Adrenal gland (tissue), 12 donors: Measurements from ENCODE around the gene TBC1D3B. TPM values are rescaled to one million over a fixed set of nuclear protein-coding genes. Genes with fewer than 3 reads are reported as not detected.
"Not testable (repeated sequence)": the region's sequence is repeated elsewhere in the genome, so short reads cannot be mapped to it uniquely, and the experiment has no call there.

Source experiments
- DNase-seq, 7 donors: peaks; one replicate each; pipeline ENCODE4 v3.0.0-alpha.2; 2019 to 2020
- H3K27ac ChIP-seq, 5 donors: fragments of 200-600 bp; sonication (generic) in 4 of 5; 1 replicate in 3 of 5; 2 replicates in 2 of 5; pipeline versions ENCODE4 v1.5.1 to v1.8.0; 2016 to 2020; ENCODE audit warnings: mild to moderate bottlenecking in 1 of 5
- H3K27me3 ChIP-seq: fragments of 200-600 bp; 2 replicates; pipeline ENCODE4 v1.8.0; 2021
- H3K36me3 ChIP-seq, 2 donors: fragments of 200-600 bp; replicated peaks in 1 of 2; 1 replicate in 1 of 2; 2 replicates in 1 of 2; pipeline versions ENCODE4 v1.5.1 to v1.8.0; 2018 to 2022
- H3K4me1 ChIP-seq, 2 donors: fragments of 200-600 bp; replicated peaks in 1 of 2; 1 replicate in 1 of 2; 2 replicates in 1 of 2; pipeline versions ENCODE4 v1.5.1 to v1.8.0; 2018 to 2021
- H3K4me3 ChIP-seq, 4 donors: fragments of 200-600 bp; sonication (generic) in 3 of 4; one replicate each; pipeline ENCODE4 v1.5.1; 2016 to 2018
- H3K9me3 ChIP-seq, 3 donors: fragments of 200-600 bp; sonication (generic) in 1 of 3; replicated peaks in 1 of 3; 1 replicate in 2 of 3; 2 replicates in 1 of 3; pipeline versions ENCODE4 v1.5.1 to v1.8.0; 2016 to 2021
- POLR2A ChIP-seq, 2 donors: fragments of 450-650 bp; IDR thresholded peaks; one replicate each; pipeline ENCODE4 v1.6.1; 2017; ENCODE audit warnings: antibody characterized with exemption in 2 of 2, mild to moderate bottlenecking in 2 of 2, moderate library complexity in 1 of 2
- WGBS, 4 donors: extraction: QIAGEN DNeasy Blood & Tissue Kit in 2 of 4; methylation state at CpG; one replicate each; pipeline versions ENCODE4 v1.1.5 to v1.1.7; 2013 to 2017; 5-methylcytosine and 5-hydroxymethylcytosine counted together
- intact Hi-C, 2 donors: fragments of 100-400 bp; cut with DNase I; formaldehyde crosslinking; loops; one replicate each; pipeline versions ENCODE4 v1.14.1 to v1.15.0; 2022 to 2023
- polyA plus RNA-seq, 3 donors: library from polyadenylated mRNA; stranded (reverse); fragments of 200-250 nt in 2 of 3; fragments of 350-450 nt in 1 of 3; fragmentation: Illumina TruSeq in 1 of 3; extraction: RNeasy Lipid Tissue Mini Kit (QIAGEN cat#74804) in 1 of 3; gene quantifications; one replicate each; pipeline ENCODE4 v1.2.3, GENCODE V29; 2013 to 2014
- total RNA-seq, 9 donors: library from RNA; depleted of rRNA in 4 of 9; stranded (reverse); fragments of >200 nt in 4 of 9; fragments of 120-200 nt in 1 of 9; fragmentation: NEBNext Ultra II Directional in 1 of 9; extraction: Animal tissue kit (Norgen Biotek cat#: 25700) in 1 of 9; gene quantifications; one replicate each; pipeline versions ENCODE4 v1.1.0 to v1.2.4, GENCODE V29; 2013 to 2023
- TF ChIP-seq, protein P1 (sequence below), 6 experiments: fragments of 450-650 bp in 4 of 6; fragments of 200-600 bp in 2 of 6; sonication (generic) in 1 of 6; IDR thresholded peaks; 1 replicate in 5 of 6; 2 replicates in 1 of 6; pipeline versions ENCODE4 v1.5.1 to v1.8.0; 2016 to 2021; ENCODE audit warnings: antibody characterized with exemption in 6 of 6, mild to moderate bottlenecking in 2 of 6, moderate library complexity in 1 of 6
- donor health status: healthy with polysubstance abuse.
- donor health status: Bipolar disorder and iron deficiency.
- donor health status: DM: yes; HTN: yes; CAD: no.
- donor health status: DM: no; HTN: no; CAD: no.
- donor health status: DM: no; HTN: no; CAD: no.
- donor health status: DM: yes; HTN: yes; CAD: no.

TBC1D3B gene
- total and polyA plus RNA-seq, 12 donors, result 0.39 to 12.9 (median 6.9) TPM; not detected in 3

DNA sequence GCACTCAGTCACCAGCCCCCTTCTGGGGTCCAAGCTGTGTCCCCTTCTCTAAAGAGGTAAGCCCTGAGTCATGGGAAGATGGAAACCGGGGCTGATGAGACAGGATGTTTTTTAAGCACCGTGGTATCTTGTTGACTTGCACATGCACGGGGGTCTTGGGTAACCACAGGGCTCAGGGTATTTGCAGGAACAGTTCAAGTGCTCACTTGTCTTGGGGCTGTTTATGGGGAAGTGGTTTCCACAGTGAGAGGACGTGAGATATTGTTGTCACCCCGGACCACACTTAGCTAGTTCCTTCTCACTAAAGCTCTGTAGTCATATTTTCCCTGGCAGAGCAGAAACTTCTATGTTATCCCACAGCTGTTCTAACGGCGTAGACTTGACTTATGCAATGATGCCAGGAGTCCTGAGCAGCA lies 12.5 kb upstream of the TBC1D3B start:
- WGBS, 4 donors, result 49 to 52% (median 50%) methylated on average over 4 to 7 of the region's 7 CpGs
- Histone ChIP-seq H3K4me3 (no peak overlapping the region), H3K27ac (peak overlapping the region in 2 of 5 donors; percentile 1 to 71), H3K36me3 (no peaks in the 10 kb centered on the region), H3K4me1 (peaks cover 0 to 6% of the 10 kb centered on the region in 2 donors), H3K27me3 (no peaks in the 10 kb centered on the region), H3K9me3 (no peaks in the 10 kb centered on the region)
- peak in 6 of 7 donors; percentile 49 to 68 (median 63) for DNase-seq
- intact Hi-C loops, result loop anchor here in 1 of 2 donors (10.0 kb wide), 1 partner anchor 74 kb away; no protein-coding TSS in a partner anchor
- no peak for TF ChIP-seq POLR2A (IDR thresholded peaks at IDR 0.05)
- TF ChIP-seq, protein P1, sequence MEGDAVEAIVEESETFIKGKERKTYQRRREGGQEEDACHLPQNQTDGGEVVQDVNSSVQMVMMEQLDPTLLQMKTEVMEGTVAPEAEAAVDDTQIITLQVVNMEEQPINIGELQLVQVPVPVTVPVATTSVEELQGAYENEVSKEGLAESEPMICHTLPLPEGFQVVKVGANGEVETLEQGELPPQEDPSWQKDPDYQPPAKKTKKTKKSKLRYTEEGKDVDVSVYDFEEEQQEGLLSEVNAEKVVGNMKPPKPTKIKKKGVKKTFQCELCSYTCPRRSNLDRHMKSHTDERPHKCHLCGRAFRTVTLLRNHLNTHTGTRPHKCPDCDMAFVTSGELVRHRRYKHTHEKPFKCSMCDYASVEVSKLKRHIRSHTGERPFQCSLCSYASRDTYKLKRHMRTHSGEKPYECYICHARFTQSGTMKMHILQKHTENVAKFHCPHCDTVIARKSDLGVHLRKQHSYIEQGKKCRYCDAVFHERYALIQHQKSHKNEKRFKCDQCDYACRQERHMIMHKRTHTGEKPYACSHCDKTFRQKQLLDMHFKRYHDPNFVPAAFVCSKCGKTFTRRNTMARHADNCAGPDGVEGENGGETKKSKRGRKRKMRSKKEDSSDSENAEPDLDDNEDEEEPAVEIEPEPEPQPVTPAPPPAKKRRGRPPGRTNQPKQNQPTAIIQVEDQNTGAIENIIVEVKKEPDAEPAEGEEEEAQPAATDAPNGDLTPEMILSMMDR (IDR thresholded peaks at IDR 0.05), result no peak

DNA sequence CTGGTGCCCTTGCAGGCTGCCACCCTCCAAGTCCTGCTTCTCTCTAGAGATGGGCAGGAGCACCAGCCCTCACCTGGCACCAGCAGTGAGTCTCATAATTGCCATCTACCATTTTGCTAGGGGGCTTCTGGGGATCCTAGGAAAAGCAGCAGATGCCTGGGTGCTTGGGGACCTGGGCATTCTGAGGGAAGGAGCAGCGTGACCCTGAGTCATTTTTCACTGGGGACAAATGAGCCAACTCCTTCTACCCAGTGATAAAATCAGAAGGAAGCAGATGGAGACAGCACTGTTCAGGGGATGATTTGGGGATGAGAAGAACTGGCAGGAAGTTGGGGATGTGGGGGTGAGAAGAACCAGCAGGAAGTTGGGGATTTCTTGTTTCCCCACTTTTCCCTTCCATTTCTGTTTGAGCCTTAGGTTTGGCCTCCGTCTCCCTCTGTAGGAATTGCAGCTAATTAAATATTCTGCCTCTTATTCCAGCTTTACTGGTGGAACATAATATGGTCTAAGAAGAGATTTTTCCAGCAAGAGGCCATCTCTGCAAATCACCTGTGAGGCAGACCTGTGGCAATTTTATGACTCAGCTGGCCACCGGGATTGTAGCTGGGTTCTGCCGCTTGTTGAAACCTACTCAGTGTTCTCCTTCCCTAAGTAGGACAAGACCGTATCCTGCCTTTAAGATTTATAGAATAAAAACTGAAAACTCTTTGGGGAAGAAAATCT lies 11.7 kb upstream of the TBC1D3B start:
- H3K36me3 ChIP-seq, H3K4me3 ChIP-seq, H3K9me3 ChIP-seq, H3K4me1 ChIP-seq, DNase-seq, H3K27me3 ChIP-seq: not testable (repeated sequence)
- H3K27ac ChIP-seq, result peak overlapping the region in 2 of 5 donors; percentile 1 to 71
- 55 to 61% (median 58%) methylated on average over 5 of the region's 5 CpGs for WGBS, 4 donors
- intact Hi-C loops, result loop anchor here in 1 of 2 donors (10.0 kb wide), 1 partner anchor 73 kb away; no protein-coding TSS in a partner anchor

DNA sequence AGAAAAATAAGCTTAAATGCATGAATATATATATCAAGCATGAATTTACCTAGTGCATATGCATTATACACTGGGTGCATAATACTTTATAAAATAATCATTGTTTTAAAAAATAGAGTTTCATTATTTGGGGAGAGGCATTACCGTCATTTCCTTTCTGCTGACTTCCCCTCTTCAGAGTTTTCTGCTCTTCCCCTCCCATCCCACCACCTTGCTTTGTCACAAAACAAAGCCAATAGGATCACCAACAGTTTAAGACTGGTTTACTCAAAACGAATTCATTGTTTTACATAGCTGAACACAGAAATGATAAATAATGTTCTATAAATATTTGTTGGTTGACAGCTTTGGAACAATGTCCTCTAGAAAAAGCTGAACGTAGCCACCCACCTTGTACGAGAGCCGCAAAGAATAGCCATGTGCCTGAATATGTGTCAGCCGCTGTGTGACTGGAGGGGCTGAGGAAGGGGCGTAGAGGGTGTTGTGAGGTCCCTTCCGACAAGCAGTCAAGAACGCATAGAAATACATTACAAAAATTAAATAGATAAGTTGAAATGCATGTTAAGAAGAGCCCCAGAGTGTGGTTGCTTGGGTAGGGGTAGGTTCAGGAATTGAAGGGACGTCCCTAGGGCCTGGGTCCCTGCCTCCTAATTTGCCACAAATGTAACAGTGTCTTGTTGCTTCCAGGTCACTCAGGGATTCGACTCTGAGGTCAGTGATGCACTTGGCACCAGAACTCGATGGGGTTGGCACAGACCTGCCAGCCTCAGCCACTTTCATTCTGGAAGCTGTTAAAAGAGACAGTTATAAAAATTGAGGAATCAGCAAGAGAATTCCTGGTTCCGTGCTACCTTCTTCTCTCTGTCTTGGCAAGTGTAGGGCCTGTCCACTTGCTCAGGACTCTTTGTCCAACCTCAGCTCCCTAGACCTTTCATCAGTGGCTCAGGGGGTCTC lies 10.7 kb upstream of the TBC1D3B start:
- H3K4me3 ChIP-seq, H3K9me3 ChIP-seq, DNase-seq, H3K36me3 ChIP-seq: not testable (repeated sequence)
- H3K27ac ChIP-seq, result peak overlapping the region in 1 of 5 donors; percentile 71
- H3K4me1 ChIP-seq, result peaks cover 0 to 12% of the 10 kb centered on the region in 2 donors
- H3K27me3 ChIP-seq, result peaks cover 12% of the 10 kb centered on the region
- WGBS, 4 donors, result 63 to 81% (median 71%) methylated on average over 13 of the region's 13 CpGs
- intact Hi-C loops, result loop anchor here in 1 of 2 donors (10.0 kb wide), 1 partner anchor 72 kb away; no protein-coding TSS in a partner anchor

DNA sequence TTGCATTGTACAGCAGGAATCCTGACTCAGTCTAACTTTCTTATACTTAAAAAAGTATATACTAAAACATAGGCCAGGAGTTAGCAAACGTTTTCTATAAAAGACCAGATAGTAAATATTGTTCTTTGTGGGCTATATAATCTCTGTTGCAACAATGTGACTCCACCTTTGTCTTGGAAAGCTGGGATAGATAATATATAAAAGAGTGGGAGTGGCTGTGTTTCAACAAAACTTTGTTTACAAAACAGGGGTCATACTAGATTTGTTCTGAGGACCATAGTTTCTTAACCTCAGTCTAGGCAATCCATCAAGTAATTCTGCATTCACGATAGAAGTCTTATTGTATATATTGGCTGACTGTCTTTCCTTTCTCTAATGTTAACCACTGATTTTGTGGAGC lies 9.0 kb upstream of the TBC1D3B start:
- Histone ChIP-seq H3K36me3 (no peaks in the 10 kb centered on the region), H3K27me3 (peaks cover 15% of the 10 kb centered on the region), H3K4me3 (no peak overlapping the region), H3K27ac (no peak overlapping the region), H3K4me1 (peaks cover 0 to 6% of the 10 kb centered on the region in 2 donors), H3K9me3 (no peaks in the 10 kb centered on the region)
- TF ChIP-seq, protein P1 (IDR thresholded peaks at IDR 0.05), result no peak
- no peak for TF ChIP-seq POLR2A (IDR thresholded peaks at IDR 0.05)
- intact Hi-C loops, result loop anchor here in 1 of 2 donors (10.0 kb wide), 1 partner anchor 71 kb away; no protein-coding TSS in a partner anchor
- 47 to 67% (median 50%) methylated on average over 2 of the region's 2 CpGs for WGBS, 4 donors
- no peak for DNase-seq
